GM12878 (cell line): ENCODE measurements around the gene TRIM72. TPM values are rescaled to one million over a fixed set of nuclear protein-coding genes. Genes with fewer than 3 reads are reported as not detected.

Experiments used
- ATAC-seq: fragments of 200-7000 bp; cut with Tn5 transposase; 3 replicates; pipeline ENCODE4 v1.9.1; 2020; ENCODE audit warnings: mild to moderate bottlenecking, moderate library complexity
- BruUV-seq: library from RNA; stranded (reverse); fragments of 400-500 nt; replicated peaks from 2 replicates; lab custom pipeline; 2021; lab: Mats Ljungman, UMichigan
- CTCF ChIA-PET: fragments of 300-600 bp; sonication (Branson Sonifier 250); formaldehyde crosslinking; extraction: SDS; loops from one replicate; lab custom pipeline; 2021; ENCODE audit warnings: inconsistent platforms; lab: Yijun Ruan, JAX
- POLR2A ChIA-PET: fragments of 350-600 bp; formaldehyde crosslinking; extraction: SDS; loops from one replicate; lab custom pipeline; 2021; ENCODE audit warnings: inconsistent platforms; lab: Charles Lee
- RAD21 ChIA-PET: fragments of 300-600 bp; sonication (Branson Sonifier 250); formaldehyde crosslinking; loops from one replicate; lab custom pipeline; 2023; ENCODE audit warnings: antibody characterized with exemption; ENCODE audit not compliant: unreplicated experiment; lab: Charles Lee
- SMC1A ChIA-PET: fragments of 300-600 bp; sonication (Branson Sonifier 250); formaldehyde crosslinking; loops from one replicate; lab custom pipeline; 2023; ENCODE audit not compliant: unreplicated experiment, uncharacterized antibody; lab: Charles Lee
- DNase-seq: peaks from one replicate; pipeline ENCODE4 v3.0.0-alpha.2; 2011; ENCODE audit warnings: low read depth, low spot score
- FAIRE-seq: peaks from 3 replicates; lab custom pipeline; 2011; peaks lifted over from hg19 to GRCh38; lab: Jason Lieb, UNC
- H2AFZ ChIP-seq: 2 replicates; pipeline ENCODE4 v1.6.0; 2011; ENCODE audit warnings: low read depth, low read length, control low read depth; ENCODE audit not compliant: control insufficient read depth
- H3K27ac ChIP-seq: 2 replicates; pipeline ENCODE4 v1.5.1; 2011; ENCODE audit warnings: control low read depth; ENCODE audit not compliant: control insufficient read depth, insufficient read depth
- H3K27me3 ChIP-seq, 2 experiments: replicated peaks in 1 of 2; 2 replicates each; pipeline versions ENCODE4 v1.6.0 to v1.6.1; 2011; ENCODE audit warnings: low read length in 1 of 2; ENCODE audit not compliant: control insufficient read depth in 2 of 2, insufficient read depth in 2 of 2
- H3K36me3 ChIP-seq, 2 experiments: 2 replicates each; pipeline ENCODE4 v1.5.1; 2011; ENCODE audit warnings: low read length in 1 of 2; ENCODE audit not compliant: control insufficient read depth in 2 of 2, insufficient read depth in 2 of 2
- H3K4me1 ChIP-seq: 2 replicates; pipeline ENCODE4 v1.6.1; 2011; ENCODE audit warnings: mild to moderate bottlenecking, low read length, moderate library complexity, mixed read lengths; ENCODE audit not compliant: control insufficient read depth, insufficient read depth
- H3K4me2 ChIP-seq: 2 replicates; pipeline ENCODE4 v1.6.0; 2011; ENCODE audit warnings: control low read depth; ENCODE audit not compliant: control insufficient read depth, insufficient read depth
- H3K4me3 ChIP-seq: fragments of 200-600 bp; sonication (generic); 2 replicates; pipeline ENCODE4 v1.5.1; 2016
- H3K79me2 ChIP-seq: 2 replicates; pipeline ENCODE4 v1.6.0; 2011; ENCODE audit warnings: low read length; ENCODE audit not compliant: control insufficient read depth, insufficient read depth
- H3K9ac ChIP-seq: 2 replicates; pipeline ENCODE4 v1.8.0; 2011; ENCODE audit warnings: low read length, control low read depth, mixed read lengths; ENCODE audit not compliant: control insufficient read depth, insufficient read depth
- H3K9me3 ChIP-seq: replicated peaks from 3 replicates; pipeline ENCODE4 v1.5.1; 2011; ENCODE audit warnings: mild to moderate bottlenecking, low read length; ENCODE audit not compliant: control insufficient read depth, insufficient read depth
- H4K20me1 ChIP-seq: 2 replicates; pipeline ENCODE4 v1.6.0; 2011; ENCODE audit not compliant: control insufficient read depth, insufficient read depth
- BCL11A ChIP-seq: IDR thresholded peaks from 2 replicates; pipeline ENCODE4 v1.6.1; 2011; ENCODE audit warnings: low read depth, low read length
- ETV6 ChIP-seq, 2 experiments: fragments of 450-650 bp in 1 of 2; IDR thresholded peaks in 1 of 2; conservative IDR thresholded peaks in 1 of 2; 2 replicates each; pipeline ENCODE4 v1.6.1; 2014; ENCODE audit warnings: antibody characterized with exemption in 1 of 2, borderline replicate concordance in 1 of 2, low read depth in 1 of 2, mild to moderate bottlenecking in 1 of 2, moderate library complexity in 1 of 2
- NBN ChIP-seq: fragments of 450-650 bp; IDR thresholded peaks from 2 replicates; pipeline ENCODE4 v1.6.1; 2016
- NRF1 ChIP-seq: conservative IDR thresholded peaks from 2 replicates; pipeline ENCODE4 v1.6.1; 2011; ENCODE audit warnings: mild to moderate bottlenecking, low read depth, low read length, improper control_type of control experiment
- SPI1 ChIP-seq: IDR thresholded peaks from 2 replicates; pipeline ENCODE4 v1.6.1; 2011; ENCODE audit warnings: low read depth, mild to moderate bottlenecking, low read length, moderate library complexity, borderline replicate concordance; ENCODE audit not compliant: insufficient read depth
- SREBF1 ChIP-seq: IDR thresholded peaks from 2 replicates; pipeline ENCODE4 v1.6.1; 2012; ENCODE audit warnings: mild to moderate bottlenecking, low read length
- WGBS: methylation state at CpG from one replicate; pipeline ENCODE4 v1.1.6; 2016; ENCODE audit warnings: low lambda C conversion rate; ENCODE audit not compliant: insufficient replicate concordance, insufficient coverage; ENCODE audit errors: missing lambda C conversion rate; 5-methylcytosine and 5-hydroxymethylcytosine counted together
- in situ Hi-C: fragments of 300-500 bp; cut with MboI; formaldehyde crosslinking; loops from 9 replicates; pipeline ENCODE4 v1.14.3; 2018; ENCODE audit warnings: mixed read lengths
- intact Hi-C: fragments of 100-400 bp; cut with micrococcal nuclease; formaldehyde crosslinking; loops from one replicate; pipeline ENCODE4 v1.14.2; 2022; ENCODE audit not compliant: unreplicated experiment
- polyA plus RNA-seq, 11 experiments: library from polyadenylated mRNA; depleted of rRNA in 4 of 11; unstranded in 6 of 11; stranded (reverse) in 5 of 11; fragments of >200 nt; fragmentation: Nextera tagmentation in 4 of 11; fragmentation: Illumina TruSeq in 1 of 11; extraction: Ambion mirVana in 4 of 11; extraction: Trizol in 1 of 11; gene quantifications; 1 replicate in 1 of 11; 2 replicates in 10 of 11; pipeline versions ENCODE4 v1.2.1 to v1.2.3, GENCODE V29; 2011 to 2016; ENCODE audit warnings: inconsistent platforms in 2 of 11, missing spikeins in 2 of 11, low read depth in 1 of 11
- total RNA-seq, 4 experiments: library from RNA; depleted of rRNA in 3 of 4; stranded (reverse); fragments of >200 nt in 3 of 4; fragmentation: Illumina TruSeq in 1 of 4; extraction: Trizol in 1 of 4; gene quantifications; 2 replicates each; pipeline versions ENCODE4 v1.2.1 to v1.2.3, GENCODE V29; 2013 to 2021
- TF ChIP-seq, protein P1 (sequence below): fragments of 450-650 bp; IDR thresholded peaks from 2 replicates; pipeline ENCODE4 v1.6.1; 2017; ENCODE audit warnings: mild to moderate bottlenecking, moderate library complexity

The TRIM72 gene
- total and polyA plus RNA-seq, 10 of the 15 experiments (the other 5 are each of a cell fraction or from before 2014, with no cell fraction given) = 0.03 to 1.2 (median 0.23) TPM; not detected in 1

- Histone ChIP-seq H3K4me3 (no peak overlapping the region), H3K4me2 (no peak overlapping the region), H3K9ac (no peak overlapping the region), H2AFZ (no peak overlapping the region), H3K27me3 (no peaks in the 10 kb centered on the region), H4K20me1 (no peaks in the 10 kb centered on the region), H3K4me1 (peaks cover 43% of the 10 kb centered on the region), H3K27ac (no peak overlapping the region), H3K79me2 (no peaks in the 10 kb centered on the region), H3K9me3 (no peaks in the 10 kb centered on the region), H3K36me3 (no peaks in the 10 kb centered on the region)
- ChIA-PET SMC1A (interaction anchor here (0.9 to 1.7 kb wide), 2 partner anchors 18 to 121 kb away, joined by 3 to 4 read pairs; no protein-coding TSS in a partner anchor), POLR2A (no interaction called here), CTCF (interaction anchor here (1.3 kb wide), 1 partner anchor 62 kb away, joined by 3 read pairs; no protein-coding TSS in a partner anchor), RAD21 (interaction anchor here (1.3 to 1.4 kb wide), 2 partner anchors 11 to 61 kb away, joined by 3 to 6 read pairs; no protein-coding TSS in a partner anchor)
- DNase-seq (no peak), ATAC-seq (no peak), FAIRE-seq (no peak)
- TF ChIP-seq ETV6 (conservative IDR thresholded peaks at IDR 0.05 in 1 of 2, IDR thresholded peaks at IDR 0.05 in 1 of 2; ENCODE audit: borderline replicate concordance in 1 of 2, low read depth in 1 of 2) = peak in 1 of 2 experiments; percentile 59; a peak in 2 of 4 replicates
- no peak for TF ChIP-seq SREBF1
- intact Hi-C loops (no loop called here), in situ Hi-C loops (loop anchor here (10.0 kb wide), 1 partner anchor 613 kb away; the partner anchor contains the start of gene ZNF267)
- BruUV-seq = no TSS peak
- 79% methylated on average over 3 of the region's 3 CpGs for WGBS
These were observed 48.2 kb downstream of the TRIM72 start for GRCh38 chr16:31262084-31262483.

DNA sequence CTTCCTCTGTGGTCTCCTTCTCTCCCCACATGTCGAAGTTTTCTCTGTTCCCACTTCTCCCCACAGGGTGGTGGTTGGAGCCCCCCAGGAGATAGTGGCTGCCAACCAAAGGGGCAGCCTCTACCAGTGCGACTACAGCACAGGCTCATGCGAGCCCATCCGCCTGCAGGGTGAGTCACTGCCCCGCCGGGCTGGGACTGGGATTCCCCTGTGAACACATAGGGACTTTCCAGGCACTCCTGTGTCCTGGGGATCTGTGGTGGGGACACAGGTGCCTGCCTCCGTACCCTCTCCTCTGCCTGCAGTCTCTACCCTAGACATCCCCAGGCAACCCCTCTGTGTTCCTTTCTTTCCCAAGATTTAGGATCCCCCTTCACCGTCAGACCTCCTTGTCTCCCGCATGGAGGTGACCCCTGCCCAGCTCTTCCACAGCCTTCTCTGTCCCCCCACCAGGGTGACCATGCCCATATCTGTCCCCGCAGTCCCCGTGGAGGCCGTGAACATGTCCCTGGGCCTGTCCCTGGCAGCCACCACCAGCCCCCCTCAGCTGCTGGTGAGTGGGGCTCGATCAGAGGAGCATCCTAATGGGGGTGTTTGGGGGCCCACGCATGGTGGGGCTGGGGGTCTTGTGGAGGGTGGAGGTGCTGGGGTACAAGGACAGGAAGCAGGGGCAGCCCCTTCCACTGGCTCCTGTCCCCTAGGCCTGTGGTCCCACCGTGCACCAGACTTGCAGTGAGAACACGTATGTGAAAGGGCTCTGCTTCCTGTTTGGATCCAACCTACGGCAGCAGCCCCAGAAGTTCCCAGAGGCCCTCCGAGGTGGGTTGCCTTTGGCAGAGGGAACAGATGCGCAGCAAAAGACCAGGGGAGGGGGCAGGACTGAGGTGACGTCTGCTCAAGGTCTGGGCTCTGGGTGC is 51.7 kb downstream of the TRIM72 start:
- Histone ChIP-seq H3K27ac (peak overlapping the region; percentile 88), H3K79me2 (no peaks in the 10 kb centered on the region), H3K9ac (peak overlapping the region; percentile 70), H2AFZ (peak overlapping the region; percentile 77), H4K20me1 (no peaks in the 10 kb centered on the region), H3K36me3 (no peaks in the 10 kb centered on the region), H3K4me3 (peak overlapping the region; percentile 32; the same call in 1 of the 2 replicates), H3K27me3 (no peaks in the 10 kb centered on the region), H3K4me1 (peaks cover 32% of the 10 kb centered on the region), H3K9me3 (no peaks in the 10 kb centered on the region), H3K4me2 (peak overlapping the region; percentile 91)
- ChIA-PET RAD21 (interaction anchor here (0.9 to 2.8 kb wide), 4 partner anchors 21 to 117 kb away, joined by 3 to 14 read pairs (median 6); partner anchors contain the start of gene PYCARD), CTCF (interaction anchor here (0.6 to 2.8 kb wide), 9 partner anchors 8 to 708 kb away, joined by 3 to 11 read pairs (median 3); no protein-coding TSS in a partner anchor), SMC1A (interaction anchor here (0.6 to 4.6 kb wide), 8 partner anchors 10 to 154 kb away, joined by 3 to 17 read pairs (median 4); no protein-coding TSS in a partner anchor), POLR2A (interaction anchor here (0.6 to 1.5 kb wide), 4 partner anchors 21 to 128 kb away, joined by 3 to 6 read pairs (median 3); partner anchors contain the start of gene ITGAD)
- ATAC-seq = peak; percentile 95
- BruUV-seq = TSS peak; percentile 56
- intact Hi-C loops (loop anchor here (2.0 to 5.0 kb wide), 2 partner anchors 21 to 87 kb away; no protein-coding TSS in a partner anchor), in situ Hi-C loops (loop anchor here (10.0 kb wide), 1 partner anchor 609 kb away; the partner anchor contains the start of gene ZNF267)
- peak; percentile 78 for FAIRE-seq
- peak; percentile 79 for DNase-seq
- 29% methylated on average over 20 of the region's 20 CpGs for WGBS
- TF ChIP-seq NRF1 (no peak), BCL11A (peak; percentile 72), NBN (peak; percentile 71; the same call in 1 of the 2 replicates), SPI1 (peak; percentile 44; the same call in 1 of the 2 replicates)
- TF ChIP-seq, protein P1, sequence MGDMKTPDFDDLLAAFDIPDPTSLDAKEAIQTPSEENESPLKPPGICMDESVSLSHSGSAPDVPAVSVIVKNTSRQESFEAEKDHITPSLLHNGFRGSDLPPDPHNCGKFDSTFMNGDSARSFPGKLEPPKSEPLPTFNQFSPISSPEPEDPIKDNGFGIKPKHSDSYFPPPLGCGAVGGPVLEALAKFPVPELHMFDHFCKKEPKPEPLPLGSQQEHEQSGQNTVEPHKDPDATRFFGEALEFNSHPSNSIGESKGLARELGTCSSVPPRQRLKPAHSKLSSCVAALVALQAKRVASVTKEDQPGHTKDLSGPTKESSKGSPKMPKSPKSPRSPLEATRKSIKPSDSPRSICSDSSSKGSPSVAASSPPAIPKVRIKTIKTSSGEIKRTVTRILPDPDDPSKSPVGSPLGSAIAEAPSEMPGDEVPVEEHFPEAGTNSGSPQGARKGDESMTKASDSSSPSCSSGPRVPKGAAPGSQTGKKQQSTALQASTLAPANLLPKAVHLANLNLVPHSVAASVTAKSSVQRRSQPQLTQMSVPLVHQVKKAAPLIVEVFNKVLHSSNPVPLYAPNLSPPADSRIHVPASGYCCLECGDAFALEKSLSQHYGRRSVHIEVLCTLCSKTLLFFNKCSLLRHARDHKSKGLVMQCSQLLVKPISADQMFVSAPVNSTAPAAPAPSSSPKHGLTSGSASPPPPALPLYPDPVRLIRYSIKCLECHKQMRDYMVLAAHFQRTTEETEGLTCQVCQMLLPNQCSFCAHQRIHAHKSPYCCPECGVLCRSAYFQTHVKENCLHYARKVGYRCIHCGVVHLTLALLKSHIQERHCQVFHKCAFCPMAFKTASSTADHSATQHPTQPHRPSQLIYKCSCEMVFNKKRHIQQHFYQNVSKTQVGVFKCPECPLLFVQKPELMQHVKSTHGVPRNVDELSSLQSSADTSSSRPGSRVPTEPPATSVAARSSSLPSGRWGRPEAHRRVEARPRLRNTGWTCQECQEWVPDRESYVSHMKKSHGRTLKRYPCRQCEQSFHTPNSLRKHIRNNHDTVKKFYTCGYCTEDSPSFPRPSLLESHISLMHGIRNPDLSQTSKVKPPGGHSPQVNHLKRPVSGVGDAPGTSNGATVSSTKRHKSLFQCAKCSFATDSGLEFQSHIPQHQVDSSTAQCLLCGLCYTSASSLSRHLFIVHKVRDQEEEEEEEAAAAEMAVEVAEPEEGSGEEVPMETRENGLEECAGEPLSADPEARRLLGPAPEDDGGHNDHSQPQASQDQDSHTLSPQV = no peak
